SK-N-SH treated with all-trans-retinoic acid at 6 μM for 48 hours (cell line): ENCODE measurements around the gene RPS6KB2.

Experiments
- ATAC-seq: fragments of 200-7000 bp; cut with Tn5 transposase; 3 replicates; pipeline ENCODE4 v1.9.1; 2020; ENCODE audit warnings: mild to moderate bottlenecking, moderate library complexity
- ARNTL ChIP-seq: fragments of 450-650 bp; formaldehyde crosslinking; IDR thresholded peaks from 2 replicates; pipeline ENCODE4 v1.5.0; 2020; ENCODE audit warnings: low read depth, mild to moderate bottlenecking, moderate library complexity, borderline replicate concordance
- BACH2 ChIP-seq: fragments of 250-450 bp; sonication (Bioruptor Pico); IDR thresholded peaks from 2 replicates; pipeline ENCODE4 v1.9.0; 2021; ENCODE audit warnings: mild to moderate bottlenecking, borderline replicate concordance
- CREB5 ChIP-seq: fragments of 250-450 bp; sonication (Bioruptor Pico); IDR thresholded peaks from 2 replicates; pipeline ENCODE4 v1.5.1; 2020; ENCODE audit warnings: low read depth, mild to moderate bottlenecking, moderate library complexity
- CSDC2 ChIP-seq: fragments of 250-450 bp; sonication (Bioruptor Pico); IDR thresholded peaks from 2 replicates; pipeline ENCODE4 v1.5.0; 2020; ENCODE audit warnings: mild to moderate bottlenecking, moderate library complexity
- ESRRG ChIP-seq: fragments of 250-450 bp; sonication (Bioruptor Pico); IDR thresholded peaks from 2 replicates; pipeline ENCODE4 v1.6.1; 2021; ENCODE audit warnings: mild to moderate bottlenecking
- GLIS3 ChIP-seq: fragments of 250-450 bp; sonication (Bioruptor Pico); IDR thresholded peaks from 2 replicates; pipeline ENCODE4 v1.5.0; 2020; ENCODE audit warnings: mild to moderate bottlenecking, moderate library complexity
- OSR1 ChIP-seq: fragments of 250-450 bp; sonication (Bioruptor Pico); IDR thresholded peaks from 2 replicates; pipeline ENCODE4 v1.8.0; 2022; ENCODE audit warnings: moderate library complexity, mild to moderate bottlenecking, inconsistent platforms
- PATZ1 ChIP-seq: fragments of 250-450 bp; sonication (Bioruptor Pico); IDR thresholded peaks from 2 replicates; pipeline ENCODE4 v1.8.0; 2020; ENCODE audit warnings: mild to moderate bottlenecking, moderate library complexity, borderline replicate concordance
- POU6F1 ChIP-seq: fragments of 250-450 bp; sonication (Bioruptor Pico); IDR thresholded peaks from 2 replicates; pipeline ENCODE4 v1.8.0; 2021; ENCODE audit warnings: low read depth, mild to moderate bottlenecking, moderate library complexity, borderline replicate concordance
- PPARA ChIP-seq: fragments of 250-450 bp; sonication (Bioruptor Pico); IDR thresholded peaks from 2 replicates; pipeline ENCODE4 v1.5.0; 2020; ENCODE audit warnings: mild to moderate bottlenecking, borderline replicate concordance
- RARB ChIP-seq: fragments of 250-450 bp; sonication (Bioruptor Pico); IDR thresholded peaks from 2 replicates; pipeline ENCODE4 v1.8.0; 2021; ENCODE audit warnings: mild to moderate bottlenecking, moderate library complexity
- TCF4 ChIP-seq: fragments of 250-450 bp; sonication (Bioruptor Pico); IDR thresholded peaks from 2 replicates; pipeline ENCODE4 v1.8.0; 2021; ENCODE audit warnings: mild to moderate bottlenecking, moderate library complexity, borderline replicate concordance
- ZC3H10 ChIP-seq: fragments of 250-450 bp; sonication (Bioruptor Pico); IDR thresholded peaks from 2 replicates; pipeline ENCODE4 v1.5.1; 2021; ENCODE audit warnings: mild to moderate bottlenecking, moderate library complexity
- ZFP3 ChIP-seq: fragments of 250-450 bp; sonication (Bioruptor Pico); IDR thresholded peaks from 2 replicates; pipeline ENCODE4 v1.5.0; 2020; ENCODE audit warnings: mild to moderate bottlenecking, moderate library complexity
- ZNF565 ChIP-seq: fragments of 450-650 bp; formaldehyde crosslinking; conservative IDR thresholded peaks from 2 replicates; pipeline ENCODE4 v1.5.0; 2020; ENCODE audit warnings: low read depth, mild to moderate bottlenecking, moderate library complexity
- ZNF70 ChIP-seq: fragments of 450-650 bp; formaldehyde crosslinking; IDR thresholded peaks from 2 replicates; pipeline ENCODE4 v1.5.0; 2020; ENCODE audit warnings: mild to moderate bottlenecking, moderate library complexity
- ZNF8 ChIP-seq: fragments of 450-650 bp; formaldehyde crosslinking; IDR thresholded peaks from 2 replicates; pipeline ENCODE4 v1.5.0; 2020; ENCODE audit warnings: mild to moderate bottlenecking, moderate library complexity
- TF ChIP-seq, protein P1 (sequence below): fragments of 250-450 bp; sonication (Bioruptor Pico); IDR thresholded peaks from 2 replicates; pipeline ENCODE4 v1.5.1; 2021; ENCODE audit warnings: mild to moderate bottlenecking, moderate library complexity
- TF ChIP-seq, protein P2 (sequence below): fragments of 250-450 bp; sonication (Bioruptor Pico); IDR thresholded peaks from 2 replicates; pipeline ENCODE4 v1.5.0; 2020; ENCODE audit warnings: mild to moderate bottlenecking, moderate library complexity

The RPS6KB2 gene

GRCh38 chr11:67442504-67443404 is 14.5 kb downstream of the RPS6KB2 start:
- TF ChIP-seq ZNF565 (CRISPR knock-in tag): no peak
- TF ChIP-seq ZFP3: no peak
- TF ChIP-seq TCF4: no peak
- TF ChIP-seq CREB5 (CRISPR knock-in tag): no peak
- TF ChIP-seq, protein P1, sequence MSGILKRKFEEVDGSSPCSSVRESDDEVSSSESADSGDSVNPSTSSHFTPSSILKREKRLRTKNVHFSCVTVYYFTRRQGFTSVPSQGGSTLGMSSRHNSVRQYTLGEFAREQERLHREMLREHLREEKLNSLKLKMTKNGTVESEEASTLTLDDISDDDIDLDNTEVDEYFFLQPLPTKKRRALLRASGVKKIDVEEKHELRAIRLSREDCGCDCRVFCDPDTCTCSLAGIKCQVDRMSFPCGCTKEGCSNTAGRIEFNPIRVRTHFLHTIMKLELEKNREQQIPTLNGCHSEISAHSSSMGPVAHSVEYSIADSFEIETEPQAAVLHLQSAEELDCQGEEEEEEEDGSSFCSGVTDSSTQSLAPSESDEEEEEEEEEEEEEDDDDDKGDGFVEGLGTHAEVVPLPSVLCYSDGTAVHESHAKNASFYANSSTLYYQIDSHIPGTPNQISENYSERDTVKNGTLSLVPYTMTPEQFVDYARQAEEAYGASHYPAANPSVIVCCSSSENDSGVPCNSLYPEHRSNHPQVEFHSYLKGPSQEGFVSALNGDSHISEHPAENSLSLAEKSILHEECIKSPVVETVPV (CRISPR knock-in tag): no peak
- TF ChIP-seq ZNF70 (CRISPR knock-in tag): no peak
- TF ChIP-seq ESRRG (CRISPR knock-in tag): no peak
- no peak for TF ChIP-seq CSDC2 (CRISPR knock-in tag)
- no peak for TF ChIP-seq ARNTL
- peak; percentile 10 for ATAC-seq

DNA sequence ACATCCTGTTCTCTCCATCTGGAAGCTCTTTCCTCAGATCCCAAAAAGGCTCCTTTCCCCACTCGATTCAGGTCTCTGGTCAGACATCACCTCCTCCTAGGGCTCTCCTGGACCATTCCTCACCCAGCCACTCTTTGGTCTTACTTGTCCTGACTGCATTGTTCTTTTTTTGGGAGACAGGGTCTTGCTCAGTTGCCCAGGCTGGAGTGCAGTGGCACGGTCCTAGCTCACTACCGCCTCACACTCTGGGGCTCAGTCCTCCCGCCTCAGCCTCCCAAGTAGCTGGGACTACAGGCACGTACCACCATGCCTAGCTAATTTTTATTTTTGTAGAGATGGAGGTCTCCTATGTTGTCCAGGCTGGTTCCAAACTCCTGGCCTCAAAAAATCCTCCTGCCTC is 17.2 kb downstream of the RPS6KB2 start:
- no peak for ATAC-seq
- no peak for TF ChIP-seq POU6F1
- TF ChIP-seq OSR1: no peak
- TF ChIP-seq PPARA (CRISPR knock-in tag): no peak
- TF ChIP-seq, protein P1 (CRISPR knock-in tag): no peak

GRCh38 chr11:67448220-67448609 is 19.9 kb downstream of the RPS6KB2 start:
- no peak for ATAC-seq
- TF ChIP-seq GLIS3: no peak
- no peak for TF ChIP-seq OSR1
- no peak for TF ChIP-seq CSDC2 (CRISPR knock-in tag)
- no peak for TF ChIP-seq ZNF70 (CRISPR knock-in tag)
- TF ChIP-seq PATZ1: no peak
- no peak for TF ChIP-seq ZNF565 (CRISPR knock-in tag)
- TF ChIP-seq, protein P1 (CRISPR knock-in tag): no peak
- no peak for TF ChIP-seq ZNF8 (CRISPR knock-in tag)
- TF ChIP-seq, protein P2, sequence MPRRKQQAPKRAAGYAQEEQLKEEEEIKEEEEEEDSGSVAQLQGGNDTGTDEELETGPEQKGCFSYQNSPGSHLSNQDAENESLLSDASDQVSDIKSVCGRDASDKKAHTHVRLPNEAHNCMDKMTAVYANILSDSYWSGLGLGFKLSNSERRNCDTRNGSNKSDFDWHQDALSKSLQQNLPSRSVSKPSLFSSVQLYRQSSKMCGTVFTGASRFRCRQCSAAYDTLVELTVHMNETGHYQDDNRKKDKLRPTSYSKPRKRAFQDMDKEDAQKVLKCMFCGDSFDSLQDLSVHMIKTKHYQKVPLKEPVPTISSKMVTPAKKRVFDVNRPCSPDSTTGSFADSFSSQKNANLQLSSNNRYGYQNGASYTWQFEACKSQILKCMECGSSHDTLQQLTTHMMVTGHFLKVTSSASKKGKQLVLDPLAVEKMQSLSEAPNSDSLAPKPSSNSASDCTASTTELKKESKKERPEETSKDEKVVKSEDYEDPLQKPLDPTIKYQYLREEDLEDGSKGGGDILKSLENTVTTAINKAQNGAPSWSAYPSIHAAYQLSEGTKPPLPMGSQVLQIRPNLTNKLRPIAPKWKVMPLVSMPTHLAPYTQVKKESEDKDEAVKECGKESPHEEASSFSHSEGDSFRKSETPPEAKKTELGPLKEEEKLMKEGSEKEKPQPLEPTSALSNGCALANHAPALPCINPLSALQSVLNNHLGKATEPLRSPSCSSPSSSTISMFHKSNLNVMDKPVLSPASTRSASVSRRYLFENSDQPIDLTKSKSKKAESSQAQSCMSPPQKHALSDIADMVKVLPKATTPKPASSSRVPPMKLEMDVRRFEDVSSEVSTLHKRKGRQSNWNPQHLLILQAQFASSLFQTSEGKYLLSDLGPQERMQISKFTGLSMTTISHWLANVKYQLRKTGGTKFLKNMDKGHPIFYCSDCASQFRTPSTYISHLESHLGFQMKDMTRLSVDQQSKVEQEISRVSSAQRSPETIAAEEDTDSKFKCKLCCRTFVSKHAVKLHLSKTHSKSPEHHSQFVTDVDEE (CRISPR knock-in tag): no peak
- TF ChIP-seq RARB (CRISPR knock-in tag): no peak
- TF ChIP-seq BACH2 (CRISPR knock-in tag): no peak
- no peak for TF ChIP-seq ZC3H10
- TF ChIP-seq PPARA (CRISPR knock-in tag): no peak
